Measurements from ENCODE around the gene LMAN2.

Gene LMAN2

DNA sequence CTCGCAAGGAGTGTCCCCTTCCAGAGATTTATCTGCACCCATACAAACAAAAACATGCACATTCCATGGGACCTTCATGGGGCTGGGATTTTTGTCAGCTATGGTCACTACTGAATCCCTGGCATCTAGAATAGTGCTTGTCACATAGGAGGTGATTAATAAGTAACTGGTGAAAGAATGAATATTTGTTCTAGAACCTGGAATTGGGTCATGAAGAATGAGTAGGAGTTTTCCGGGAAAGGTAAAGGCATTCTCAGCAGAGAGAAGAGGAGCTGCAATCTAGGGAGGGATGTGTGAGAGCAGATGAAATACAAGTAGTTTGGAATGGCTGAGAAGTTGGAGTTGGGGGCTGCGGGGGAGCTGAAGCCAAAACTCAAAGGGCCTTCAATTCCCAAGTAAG, 2.8 kb upstream of the LMAN2 start:
- POLR2A ChIA-PET = no interaction called here
- TF ChIP-seq CTCF (IDR thresholded peaks at IDR 0.05; ENCODE audit: control extremely low read depth, extremely low read depth, low read depth, missing control alignments) = no peak
- CTCF ChIA-PET = interaction anchor here (1.0 to 35.5 kb wide), 2 partner anchors 27 to 44 kb away, joined by 3 to 734 read pairs; partner anchors contain the start of gene SLC34A1
- DNase-seq (ENCODE audit: extremely low spot score) = no peak

DNA sequence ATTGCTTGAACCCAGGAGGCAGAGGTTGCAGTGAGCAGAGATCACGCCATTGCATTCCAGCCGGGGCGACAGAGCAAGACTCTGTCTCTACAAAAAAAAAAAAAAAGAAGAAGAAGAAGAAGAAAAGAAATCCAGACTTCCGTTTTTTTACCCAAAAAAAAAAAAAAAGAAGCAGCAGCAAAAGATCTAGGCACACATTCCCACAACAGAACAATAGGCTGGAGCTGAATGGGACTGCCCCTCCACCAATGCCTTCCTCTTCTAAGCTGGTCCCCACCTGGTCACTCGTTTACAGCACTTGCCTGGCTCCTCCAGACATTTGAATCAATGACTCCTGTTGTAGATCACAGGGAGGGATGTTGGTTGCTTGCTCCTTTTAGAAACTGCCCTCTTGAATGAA, 1.6 kb upstream of the LMAN2 start:
- no peak for DNase-seq (ENCODE audit: extremely low spot score)
- TF ChIP-seq CTCF (IDR thresholded peaks at IDR 0.05; ENCODE audit: control extremely low read depth, extremely low read depth, low read depth, missing control alignments) = no peak
- CTCF ChIA-PET = interaction anchor here (1.3 to 35.5 kb wide), 8 partner anchors 9 to 239 kb away, joined by 3 to 734 read pairs (median 14); partner anchors contain the start of gene SLC34A1
- POLR2A ChIA-PET = interaction anchor here (0.6 kb wide), 1 partner anchor 9 kb away, joined by 6 read pairs; no protein-coding TSS in a partner anchor

DNA sequence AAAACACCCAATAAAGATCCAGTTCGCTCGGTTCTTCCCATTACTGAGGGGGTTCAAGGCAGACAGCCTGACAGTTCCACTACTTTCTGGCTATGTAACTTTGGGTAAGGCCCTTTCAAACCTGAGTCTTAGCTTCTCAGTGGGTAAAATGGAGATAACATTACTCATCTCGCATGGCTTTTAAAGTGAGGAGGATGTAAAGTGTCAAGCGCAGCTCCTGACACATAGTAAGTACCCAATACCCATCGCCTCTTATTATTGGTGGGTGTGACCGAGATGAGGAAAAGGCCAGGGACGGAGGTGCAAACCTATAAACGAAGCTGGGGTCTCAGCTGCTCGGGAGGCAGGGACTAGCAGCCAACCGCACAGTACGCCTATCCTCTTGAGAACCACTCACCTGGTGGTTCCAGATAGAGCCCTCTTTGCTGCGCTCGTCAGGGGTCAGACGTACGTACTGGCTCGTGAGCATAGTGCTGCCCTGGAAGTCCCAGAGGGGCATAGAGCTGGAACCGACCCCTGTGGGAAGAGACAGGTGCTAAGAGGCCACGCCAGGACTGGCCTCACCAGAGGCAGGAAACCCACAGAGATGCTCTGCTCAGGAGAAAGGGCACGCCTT, 584 bp downstream of the LMAN2 start:
- TF ChIP-seq CTCF (IDR thresholded peaks at IDR 0.05; ENCODE audit: control extremely low read depth, extremely low read depth, low read depth, missing control alignments) = no peak
- DNase-seq (ENCODE audit: extremely low spot score) = no peak
- CTCF ChIA-PET = interaction anchor here (0.8 to 35.5 kb wide), 13 partner anchors 11 to 240 kb away, joined by 3 to 734 read pairs (median 14); partner anchors contain the start of gene SLC34A1
- POLR2A ChIA-PET = interaction anchor here (1.0 kb wide), 1 partner anchor 11 kb away, joined by 6 read pairs; no protein-coding TSS in a partner anchor

- ChIA-PET POLR2A (no interaction called here), CTCF (interaction anchor here (1.1 to 35.5 kb wide), 8 partner anchors 15 to 278 kb away, joined by 3 to 734 read pairs (median 8); partner anchors contain the start of gene SLC34A1)
- no peak for DNase-seq (ENCODE audit: extremely low spot score)
- TF ChIP-seq CTCF (IDR thresholded peaks at IDR 0.05; ENCODE audit: control extremely low read depth, extremely low read depth, low read depth, missing control alignments) = no peak
These were observed 1.7 kb downstream of the LMAN2 start for GRCh38 chr5:177349762-177350161.

- no peak for DNase-seq (ENCODE audit: extremely low spot score)
- TF ChIP-seq CTCF (IDR thresholded peaks at IDR 0.05; ENCODE audit: control extremely low read depth, extremely low read depth, low read depth, missing control alignments) = no peak
- ChIA-PET CTCF (interaction anchor here (1.1 to 35.5 kb wide), 7 partner anchors 16 to 278 kb away, joined by 3 to 734 read pairs (median 4); partner anchors contain the start of gene SLC34A1), POLR2A (no interaction called here)
These were observed 2.2 kb downstream of the LMAN2 start for GRCh38 chr5:177349362-177349647.

- ChIA-PET CTCF (interaction anchor here (1.6 to 2.0 kb wide), 3 partner anchors 11 to 110 kb away, joined by 3 to 6 read pairs (median 5); no protein-coding TSS in a partner anchor), POLR2A (no interaction called here)
- no peak for DNase-seq (ENCODE audit: extremely low spot score)
- TF ChIP-seq CTCF (IDR thresholded peaks at IDR 0.05; ENCODE audit: control extremely low read depth, extremely low read depth, low read depth, missing control alignments) = no peak
These were observed 3.8 kb downstream of the LMAN2 start for GRCh38 chr5:177347699-177348098.

Measured in GM10248 (cell line).